ENCODE measurements around the gene SPTB.

- TF ChIP-seq, protein P1, sequence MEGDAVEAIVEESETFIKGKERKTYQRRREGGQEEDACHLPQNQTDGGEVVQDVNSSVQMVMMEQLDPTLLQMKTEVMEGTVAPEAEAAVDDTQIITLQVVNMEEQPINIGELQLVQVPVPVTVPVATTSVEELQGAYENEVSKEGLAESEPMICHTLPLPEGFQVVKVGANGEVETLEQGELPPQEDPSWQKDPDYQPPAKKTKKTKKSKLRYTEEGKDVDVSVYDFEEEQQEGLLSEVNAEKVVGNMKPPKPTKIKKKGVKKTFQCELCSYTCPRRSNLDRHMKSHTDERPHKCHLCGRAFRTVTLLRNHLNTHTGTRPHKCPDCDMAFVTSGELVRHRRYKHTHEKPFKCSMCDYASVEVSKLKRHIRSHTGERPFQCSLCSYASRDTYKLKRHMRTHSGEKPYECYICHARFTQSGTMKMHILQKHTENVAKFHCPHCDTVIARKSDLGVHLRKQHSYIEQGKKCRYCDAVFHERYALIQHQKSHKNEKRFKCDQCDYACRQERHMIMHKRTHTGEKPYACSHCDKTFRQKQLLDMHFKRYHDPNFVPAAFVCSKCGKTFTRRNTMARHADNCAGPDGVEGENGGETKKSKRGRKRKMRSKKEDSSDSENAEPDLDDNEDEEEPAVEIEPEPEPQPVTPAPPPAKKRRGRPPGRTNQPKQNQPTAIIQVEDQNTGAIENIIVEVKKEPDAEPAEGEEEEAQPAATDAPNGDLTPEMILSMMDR (IDR thresholded peaks at IDR 0.05; ENCODE audit: insufficient read depth, low read length, poor library complexity, severe bottlenecking): no peak
- TF ChIP-seq EZH2phosphoT487 (conservative IDR thresholded peaks at IDR 0.05; ENCODE audit: low read length): no peak
These were observed 111.2 kb downstream of the SPTB start for GRCh38 chr14:64768401-64769095.

All from SU-DHL-6 (cell line).